ENCODE measurements around the gene OSBPL7. TPM values are rescaled to one million over a fixed set of nuclear protein-coding genes. Genes with fewer than 3 reads are reported as not detected.

Gene OSBPL7
- total and polyA plus RNA-seq, 2 of the 4 experiments (the other 2 are of a cell fraction): 5.2 to 14.5 TPM

- no peak for TF ChIP-seq CTCF (conservative IDR thresholded peaks at IDR 0.05; ENCODE audit: low read depth, low read length)
- TF ChIP-seq BHLHE40 (IDR thresholded peaks at IDR 0.05; ENCODE audit: low read depth, low read length): no peak
- TF ChIP-seq MAFK (IDR thresholded peaks at IDR 0.05; ENCODE audit: low read depth, low read length): no peak
These were observed 20.1 kb upstream of the OSBPL7 start (continued) for GRCh38 chr17:47841488-47842291.

All from IMR-90 (cell line).